ENCODE measurements around the gene P2RX6. TPM values are rescaled to one million over a fixed set of nuclear protein-coding genes. Genes with fewer than 3 reads are reported as not detected.

P2RX6 gene
- total and polyA plus RNA-seq, 9 of the 15 experiments (the other 6 are each of a cell fraction or from before 2014, with no cell fraction given), result 0.01 to 3.9 (median 1.5) TPM; not detected in 1

- no peak for ATAC-seq
- CTCF ChIA-PET (ENCODE audit: low intra/inter-chr PET ratio), result no interaction called here
- no peak for FAIRE-seq
- TF ChIP-seq ARID3B (CRISPR knock-in tag; IDR thresholded peaks at IDR 0.05; ENCODE audit: borderline replicate concordance) (peak; percentile 51; the same call in 1 of the 2 replicates), ZNF584 (CRISPR knock-in tag; IDR thresholded peaks at IDR 0.05; ENCODE audit: low read depth) (no peak), ETS2 (tag; IDR thresholded peaks at IDR 0.05; ENCODE audit: borderline replicate concordance, poor library complexity, severe bottlenecking) (peak; percentile 11), PBX2 (CRISPR knock-in tag; IDR thresholded peaks at IDR 0.05; ENCODE audit: low read depth) (peak; percentile 44; the same call in 1 of the 2 replicates), PBX2 (tag; conservative IDR thresholded peaks at IDR 0.05; ENCODE audit: low read depth) (no peak), REST (IDR thresholded peaks at IDR 0.05; ENCODE audit: borderline replicate concordance) (no peak), REST (CRISPR knock-in tag; IDR thresholded peaks at IDR 0.05; ENCODE audit: low read depth) (peak; percentile 41; the same call in 1 of the 2 replicates)
Measured at GRCh38 chr22:20992456-20993303, 22.3 kb upstream of the P2RX6 start.

More at GRCh38 chr22:20992456-20993303, 22.3 kb upstream of the P2RX6 start:
- no TSS peak for BruUV-seq (replicated peaks)
- Histone ChIP-seq H3K9ac (ENCODE audit: insufficient read depth in 1 of 2, low read depth in 2 of 2, low read length in 2 of 2) (peak overlapping the region in 1 of 2 experiments; percentile 15; a peak in 2 of 4 replicates), H3K9me1 (ENCODE audit: control insufficient read depth, insufficient read depth, low read length) (peaks cover 7% of the 10 kb centered on the region), H3K27me3 (ENCODE audit: control insufficient read depth in 2 of 2, insufficient read depth in 2 of 2, low read length in 2 of 2) (no peaks in the 10 kb centered on the region), H2AFZ (ENCODE audit: low read depth, low read length) (no peak overlapping the region), H3K27ac (ENCODE audit: extremely low read depth, low read depth, low read length) (no peak overlapping the region), H3K79me2 (ENCODE audit: control insufficient read depth, insufficient read depth, low read length) (no peaks in the 10 kb centered on the region), H3K4me2 (ENCODE audit: insufficient read depth, low read length) (no peak overlapping the region), H3K36me3 (ENCODE audit: control insufficient read depth, insufficient read depth, low read length) (peaks cover 95% of the 10 kb centered on the region; the same call in 2 of the 3 replicates), H3K9me3 (replicated peaks; ENCODE audit: control insufficient read depth, insufficient read depth, low read depth, low read length) (no peaks in the 10 kb centered on the region), H3K4me1 (replicated peaks in 1 of 2; ENCODE audit: control insufficient read depth in 2 of 2, insufficient read depth in 2 of 2, low read length in 2 of 2) (peaks cover 0 to 72% of the 10 kb centered on the region in 2 experiments; a peak in 2 of 5 replicates), H3K4me3 (no peak overlapping the region), H4K20me1 (replicated peaks; ENCODE audit: control insufficient read depth, insufficient read depth, low read length) (peaks cover 24% of the 10 kb centered on the region; the same call in 1 of the 2 replicates)
- 87% methylated on average over 21 of the region's 21 CpGs for WGBS (ENCODE audit: insufficient coverage, low coverage, missing lambda C conversion rate)
- POLR2A ChIA-PET, result interaction anchor here (1.4 to 17.9 kb wide), 5 partner anchors 8 to 45 kb away, joined by 4 to 451 read pairs (median 57); partner anchors contain the start of genes AIFM3, LZTR1, P2RX6 and THAP7
- intact Hi-C loops (cut with micrococcal nuclease) (no loop called here), in situ Hi-C loops (cut with MboI) (no loop called here)
- no peak for DNase-seq (ENCODE audit: extremely low read depth in 1 of 4, low spot score in 3 of 4)

Data from K562 (cell line).